ENCODE measurements around the gene LILRB3. TPM values are rescaled to one million over a fixed set of nuclear protein-coding genes. Genes with fewer than 3 reads are reported as not detected.
"Not testable (repeated sequence)": the region's sequence is repeated elsewhere in the genome, so short reads cannot be mapped to it uniquely, and the experiment has no call there.

The LILRB3 gene
- polyA plus RNA-seq, 3 donors from 2014 or later: 0.21 to 2.7 (median 0.59) TPM

- Mint-ChIP-seq H3K27ac (no peak overlapping the region), H3K4me3 (no peak overlapping the region), H3K4me1 (no peaks in the 10 kb centered on the region), H3K27me3 (ENCODE audit: low read depth in 3 of 3) (peaks cover 4 to 6% (median 4%) of the 10 kb centered on the region in 3 donors), H3K36me3 (no peaks in the 10 kb centered on the region), H3K9me3 (no peaks in the 10 kb centered on the region)
- no peak for DNase-seq
These were observed 30.8 kb upstream of the LILRB3 start for GRCh38 chr19:54253331-54254194.

GRCh38 chr19:54252845-54253244 lies 30.0 kb upstream of the LILRB3 start:
- Mint-ChIP-seq H3K4me1 (peaks cover 7% of the 10 kb centered on the region in 2 donors), H3K36me3 (no peaks in the 10 kb centered on the region), H3K9me3 (no peaks in the 10 kb centered on the region), H3K4me3 (no peak overlapping the region), H3K27ac (no peak overlapping the region), H3K27me3 (ENCODE audit: low read depth in 3 of 3) (peaks cover 3 to 6% (median 4%) of the 10 kb centered on the region in 3 donors)
- DNase-seq: no peak

GRCh38 chr19:54252243-54252642 lies 29.4 kb upstream of the LILRB3 start:
- Mint-ChIP-seq H3K9me3 (no peaks in the 10 kb centered on the region), H3K4me3 (no peak overlapping the region), H3K27me3 (ENCODE audit: low read depth in 3 of 3) (peaks cover 0 to 3% (median 2%) of the 10 kb centered on the region in 3 donors), H3K27ac (no peak overlapping the region), H3K4me1 (peaks cover 13% of the 10 kb centered on the region in 2 donors), H3K36me3 (no peaks in the 10 kb centered on the region)
- DNase-seq: no peak

- no peaks in the 10 kb centered on the region for H3K36me3 Mint-ChIP-seq
- no peaks in the 10 kb centered on the region for H3K9me3 Mint-ChIP-seq
- peaks cover 0 to 2% (median 0%) of the 10 kb centered on the region in 3 donors for H3K27me3 Mint-ChIP-seq (ENCODE audit: low read depth in 3 of 3)
- H3K4me1 Mint-ChIP-seq: peaks cover 16% of the 10 kb centered on the region in 2 donors
- peak overlapping the region; percentile 18 to 62 (median 53) for H3K4me3 Mint-ChIP-seq
- peak overlapping the region; percentile 2 to 64 (median 12) for H3K27ac Mint-ChIP-seq
- DNase-seq: peak; percentile 28 to 59 (median 41)
These were observed 25.3 kb upstream of the LILRB3 start for GRCh38 chr19:54248016-54248601.

- no peaks in the 10 kb centered on the region for H3K27me3 Mint-ChIP-seq (ENCODE audit: low read depth in 3 of 3)
- H3K4me3 Mint-ChIP-seq: peak overlapping the region; percentile 18 to 62 (median 53)
- H3K9me3 Mint-ChIP-seq: no peaks in the 10 kb centered on the region
- H3K4me1 Mint-ChIP-seq: peaks cover 16% of the 10 kb centered on the region in 2 donors
- no peaks in the 10 kb centered on the region for H3K36me3 Mint-ChIP-seq
- DNase-seq: no peak
- H3K27ac Mint-ChIP-seq: peak overlapping the region in 5 of 6 donors; percentile 2 to 64 (median 13)
These were observed 24.5 kb upstream of the LILRB3 start for GRCh38 chr19:54247106-54247930.

GRCh38 chr19:54245936-54246335 lies 23.1 kb upstream of the LILRB3 start:
- Mint-ChIP-seq H3K4me3 (no peak overlapping the region), H3K9me3 (no peaks in the 10 kb centered on the region), H3K27me3 (ENCODE audit: low read depth in 3 of 3) (no peaks in the 10 kb centered on the region), H3K4me1 (peaks cover 16% of the 10 kb centered on the region in 2 donors), H3K27ac (no peak overlapping the region), H3K36me3 (no peaks in the 10 kb centered on the region)
- no peak for DNase-seq

GRCh38 chr19:54243809-54244208 lies 21.0 kb upstream of the LILRB3 start:
- H3K36me3 Mint-ChIP-seq; H3K27ac Mint-ChIP-seq; H3K27me3 Mint-ChIP-seq (ENCODE audit: low read depth in 3 of 3); H3K9me3 Mint-ChIP-seq; DNase-seq; H3K4me3 Mint-ChIP-seq: not testable (repeated sequence)
- H3K4me1 Mint-ChIP-seq: peaks cover 16% of the 10 kb centered on the region in 2 donors

GRCh38 chr19:54242646-54243045 lies 19.8 kb upstream of the LILRB3 start, which contains the start of gene LILRA6:
Gene LILRA6, minus strand, starts transcription at chr19:54242790.
- H3K27ac Mint-ChIP-seq; H3K27me3 Mint-ChIP-seq (ENCODE audit: low read depth in 3 of 3); H3K36me3 Mint-ChIP-seq; H3K4me1 Mint-ChIP-seq; DNase-seq; H3K9me3 Mint-ChIP-seq; H3K4me3 Mint-ChIP-seq: not testable (repeated sequence)

GRCh38 chr19:54242234-54242633 lies 19.4 kb upstream of the LILRB3 start:
- H3K27me3 Mint-ChIP-seq (ENCODE audit: low read depth in 3 of 3); DNase-seq; H3K4me1 Mint-ChIP-seq; H3K36me3 Mint-ChIP-seq; H3K9me3 Mint-ChIP-seq; H3K4me3 Mint-ChIP-seq; H3K27ac Mint-ChIP-seq: not testable (repeated sequence)

GRCh38 chr19:54240372-54241336 lies 17.8 kb upstream of the LILRB3 start:
- not testable (repeated sequence) for DNase-seq; H3K27ac Mint-ChIP-seq; H3K36me3 Mint-ChIP-seq; H3K4me3 Mint-ChIP-seq; H3K9me3 Mint-ChIP-seq; H3K27me3 Mint-ChIP-seq (ENCODE audit: low read depth in 3 of 3); H3K4me1 Mint-ChIP-seq

- not testable (repeated sequence) for H3K9me3 Mint-ChIP-seq; H3K4me3 Mint-ChIP-seq; H3K27me3 Mint-ChIP-seq (ENCODE audit: low read depth in 3 of 3); H3K36me3 Mint-ChIP-seq; H3K27ac Mint-ChIP-seq; H3K4me1 Mint-ChIP-seq; DNase-seq
These were observed 16.9 kb upstream of the LILRB3 start for GRCh38 chr19:54239491-54240371.

GRCh38 chr19:54233941-54234340 lies 11.1 kb upstream of the LILRB3 start:
- H3K36me3 Mint-ChIP-seq: no peaks in the 10 kb centered on the region

More at GRCh38 chr19:54233941-54234340, 11.1 kb upstream of the LILRB3 start:
- Mint-ChIP-seq H3K4me1 (peaks cover 0 to 4% of the 10 kb centered on the region in 2 donors), H3K9me3 (peaks cover 0 to 2% (median 0%) of the 10 kb centered on the region in 6 donors), H3K27ac (no peak overlapping the region), H3K27me3 (ENCODE audit: low read depth in 3 of 3) (peaks cover 3 to 14% (median 7%) of the 10 kb centered on the region in 3 donors), H3K4me3 (no peak overlapping the region)
- no peak for DNase-seq
